GM19397 (cell line): Measurements from ENCODE around the gene CPXM2.

Experiments used
- ATAC-seq: cut with Tn5 transposase; IDR thresholded peaks from one replicate; pipeline ENCODE4 v1.9.1; 2021; ENCODE audit warnings: mild to moderate bottlenecking, moderate library complexity; ENCODE audit not compliant: unreplicated experiment

The CPXM2 gene

DNA sequence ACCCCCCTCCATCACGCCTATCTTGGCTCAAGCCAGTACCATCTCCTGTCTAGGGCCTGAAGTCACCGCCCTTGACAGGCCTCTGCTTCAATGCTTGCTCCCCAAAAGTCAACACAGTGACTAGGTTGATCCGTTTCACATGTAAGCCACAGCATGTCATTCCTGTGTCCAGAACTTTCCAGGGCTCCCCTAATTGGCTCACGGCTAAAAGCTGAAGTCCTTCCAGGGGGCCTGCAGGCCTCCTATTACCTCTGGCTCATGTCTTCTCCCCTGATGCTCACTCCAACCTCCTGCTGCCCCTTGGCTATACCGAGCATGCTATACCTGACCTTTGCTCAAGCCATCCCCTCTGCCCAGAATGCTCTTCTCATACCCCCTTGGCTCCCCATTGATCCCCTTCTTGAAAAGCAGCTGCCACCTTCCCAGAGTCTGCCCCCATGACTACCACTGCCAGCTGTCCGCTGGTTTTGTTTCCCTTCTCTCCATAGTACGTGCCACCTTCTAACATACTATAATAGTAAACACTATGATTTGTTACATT, 39.1 kb downstream of the CPXM2 start:
- ATAC-seq = no peak

DNA sequence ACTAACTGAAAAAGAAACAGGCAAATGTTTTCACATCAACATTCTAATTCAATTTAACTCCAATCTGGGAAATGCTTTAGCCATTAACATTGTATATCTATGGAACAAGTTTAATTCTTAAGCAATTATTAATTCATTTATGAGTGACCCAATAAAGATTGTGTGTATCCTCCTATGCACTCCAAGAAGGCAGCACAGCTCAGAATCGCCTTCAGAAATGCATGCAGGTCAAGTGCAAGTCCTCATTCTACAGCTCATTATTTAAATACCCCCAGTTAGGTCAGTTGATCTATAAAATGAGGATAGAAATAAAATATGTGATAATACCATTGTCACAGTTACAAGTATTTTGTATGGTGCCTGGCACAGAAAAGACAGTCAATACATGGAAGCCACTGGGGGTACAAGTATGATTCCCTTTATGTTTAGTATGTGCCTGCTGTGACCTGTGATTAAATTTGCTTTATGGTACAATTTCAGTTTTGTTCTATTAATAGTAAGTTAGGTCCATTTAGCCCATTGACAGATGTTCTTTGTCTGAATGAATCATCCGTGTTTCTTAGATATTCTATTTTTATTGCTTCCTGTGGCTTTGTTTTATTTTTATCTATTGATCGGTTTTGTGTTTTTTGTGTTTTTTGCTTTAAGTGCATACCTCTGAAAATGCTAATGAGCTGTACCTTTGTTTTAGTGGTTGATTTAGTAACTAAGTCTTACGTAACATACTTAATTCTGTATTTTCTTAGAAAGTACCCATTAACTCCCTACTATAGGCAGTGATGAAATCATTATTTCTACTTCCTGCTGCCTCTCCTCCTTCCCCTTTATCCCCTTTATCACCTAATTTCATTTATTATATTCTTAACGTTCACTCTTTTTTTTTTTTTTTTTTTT, 42.8 kb downstream of the CPXM2 start:
- ATAC-seq = peak; percentile 66

DNA sequence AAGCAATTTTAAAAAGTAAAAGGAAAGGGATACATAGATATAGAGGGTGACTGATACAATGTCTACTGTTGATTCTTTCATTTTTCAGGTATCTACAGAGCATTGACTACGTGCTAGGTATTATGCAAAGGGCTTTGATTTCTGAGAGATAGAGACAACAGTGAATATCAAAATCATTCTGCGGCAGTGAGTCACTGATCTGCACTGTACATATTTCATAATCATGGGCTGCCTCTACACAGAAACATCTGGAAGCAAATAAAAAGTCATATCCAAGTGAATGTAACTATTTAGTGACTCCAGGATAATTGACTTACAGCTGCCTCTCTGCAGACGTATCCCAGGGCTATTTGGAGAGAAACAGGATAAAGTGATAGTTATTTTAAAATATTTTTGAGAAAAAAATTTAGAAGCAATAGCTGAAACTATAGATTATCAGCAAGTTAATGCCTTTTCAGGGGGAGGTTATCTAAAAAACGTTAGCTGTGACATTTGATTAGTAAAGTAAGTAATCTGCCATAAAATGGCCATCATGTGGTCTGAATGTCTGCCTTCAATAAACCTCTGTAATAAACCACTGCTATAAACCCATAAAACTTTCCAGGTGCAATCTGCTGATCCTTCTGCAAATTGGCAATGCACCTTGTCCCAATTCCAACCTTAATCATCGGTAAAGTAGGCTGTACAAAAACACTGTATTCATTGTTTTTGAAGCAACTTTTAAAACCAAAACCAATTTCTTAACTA, 43.7 kb downstream of the CPXM2 start:
- no peak for ATAC-seq

DNA sequence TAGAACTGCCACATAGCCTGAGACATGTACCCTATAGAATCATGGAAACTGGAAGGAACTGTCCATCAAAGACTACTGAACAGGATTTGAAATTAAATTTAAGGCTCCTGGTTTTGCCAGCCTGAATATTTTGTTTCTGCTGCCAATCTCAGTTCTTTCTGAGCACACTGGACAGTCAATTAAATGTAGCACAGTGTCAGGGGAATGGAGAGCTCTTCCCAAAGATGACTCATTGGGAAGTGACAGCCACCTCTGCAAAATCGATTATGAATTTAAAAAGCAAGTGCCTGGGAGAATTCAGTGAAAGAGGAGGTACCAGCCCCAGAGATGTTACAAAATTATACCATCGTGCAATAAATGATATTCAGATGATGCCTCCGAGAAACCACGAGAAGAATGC, 47.8 kb downstream of the CPXM2 start:
- ATAC-seq = no peak

DNA sequence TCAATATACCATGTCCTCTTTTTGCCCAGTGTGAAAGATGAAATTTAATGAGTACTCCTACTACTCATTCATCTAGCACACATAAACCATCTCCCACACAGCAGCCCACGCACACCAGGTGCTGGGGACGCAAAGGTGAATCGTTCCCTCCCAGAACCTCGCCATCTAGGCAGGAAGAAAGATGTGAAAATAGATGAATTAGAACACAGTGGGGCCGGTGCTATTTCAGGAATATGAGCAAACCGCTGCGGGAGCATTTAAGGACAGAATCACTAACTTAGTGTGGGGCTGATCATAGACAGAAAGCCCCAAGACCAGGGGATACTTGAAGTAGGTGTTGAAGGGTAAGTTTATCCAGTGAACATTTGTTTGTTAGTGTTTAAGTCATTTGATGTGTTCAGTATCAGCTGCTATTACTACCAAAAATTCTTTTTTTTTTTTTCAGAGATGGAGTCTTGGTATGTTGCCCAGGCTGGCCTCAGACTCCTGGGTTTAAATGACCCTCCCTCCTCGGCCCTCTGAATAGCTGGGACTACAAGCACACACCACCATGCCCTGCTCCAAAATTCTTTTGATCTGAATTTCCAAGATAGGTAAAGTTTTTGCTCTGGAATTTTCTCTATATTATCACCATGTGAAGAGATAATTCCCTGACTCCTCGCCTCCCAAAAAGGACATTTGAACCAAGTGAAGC, 48.8 kb downstream of the CPXM2 start:
- no peak for ATAC-seq

DNA sequence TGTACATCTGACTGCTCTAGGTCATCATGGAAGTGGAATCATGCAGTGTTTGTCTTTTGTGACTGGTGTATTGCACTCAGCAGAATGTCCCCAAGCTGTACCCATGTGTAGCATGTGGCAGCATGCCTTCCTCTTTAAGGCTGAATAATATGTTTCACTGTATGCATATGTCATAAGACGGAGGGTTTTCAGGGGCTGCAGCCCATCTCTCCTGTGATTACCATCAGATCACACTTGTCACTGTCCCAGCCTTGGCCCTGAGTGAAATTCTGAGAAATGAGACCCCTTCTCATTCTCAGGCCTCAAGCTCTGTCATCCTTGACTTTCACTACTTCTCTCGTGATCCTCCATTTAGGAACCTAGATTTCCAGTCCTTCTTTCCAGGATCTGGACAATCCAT, 50.0 kb downstream of the CPXM2 start:
- ATAC-seq = no peak

DNA sequence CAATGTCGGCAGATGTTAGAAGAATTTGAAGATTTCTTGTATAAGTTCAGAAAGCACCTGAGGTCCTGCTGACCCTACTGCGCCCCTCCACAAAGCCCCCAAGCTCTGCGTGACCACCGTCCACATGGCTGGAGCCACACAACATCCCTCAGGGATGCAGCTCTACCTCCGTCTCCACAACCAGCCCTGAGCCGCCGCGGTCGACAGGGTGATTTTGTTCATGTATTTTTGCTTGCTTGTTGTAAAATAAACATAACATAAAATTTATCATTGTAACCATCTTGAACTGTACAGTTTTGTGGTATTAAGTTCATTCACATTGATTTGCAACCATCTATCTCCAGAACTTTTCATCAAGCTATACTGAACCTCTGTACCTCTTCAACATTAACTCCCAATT, 50.5 kb downstream of the CPXM2 start:
- no peak for ATAC-seq

DNA sequence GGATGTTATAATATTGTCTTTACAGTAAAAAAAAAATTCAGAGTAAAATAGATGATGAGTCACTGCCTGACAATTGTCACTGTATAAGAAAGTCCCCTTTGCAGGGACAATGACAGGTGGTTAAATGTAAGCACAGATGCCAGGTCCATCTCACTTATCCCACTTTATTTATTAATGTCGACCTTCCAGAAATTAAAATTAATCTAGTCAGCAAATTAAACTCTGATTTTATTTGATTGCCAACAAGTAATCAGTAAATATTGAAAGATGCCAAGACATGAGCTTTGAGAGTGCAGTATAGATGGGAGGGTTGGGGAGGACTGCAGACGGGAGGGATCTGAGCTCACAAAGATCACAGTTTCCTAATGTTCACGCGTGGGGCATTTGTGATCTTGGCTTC, 50.9 kb downstream of the CPXM2 start:
- ATAC-seq = no peak

DNA sequence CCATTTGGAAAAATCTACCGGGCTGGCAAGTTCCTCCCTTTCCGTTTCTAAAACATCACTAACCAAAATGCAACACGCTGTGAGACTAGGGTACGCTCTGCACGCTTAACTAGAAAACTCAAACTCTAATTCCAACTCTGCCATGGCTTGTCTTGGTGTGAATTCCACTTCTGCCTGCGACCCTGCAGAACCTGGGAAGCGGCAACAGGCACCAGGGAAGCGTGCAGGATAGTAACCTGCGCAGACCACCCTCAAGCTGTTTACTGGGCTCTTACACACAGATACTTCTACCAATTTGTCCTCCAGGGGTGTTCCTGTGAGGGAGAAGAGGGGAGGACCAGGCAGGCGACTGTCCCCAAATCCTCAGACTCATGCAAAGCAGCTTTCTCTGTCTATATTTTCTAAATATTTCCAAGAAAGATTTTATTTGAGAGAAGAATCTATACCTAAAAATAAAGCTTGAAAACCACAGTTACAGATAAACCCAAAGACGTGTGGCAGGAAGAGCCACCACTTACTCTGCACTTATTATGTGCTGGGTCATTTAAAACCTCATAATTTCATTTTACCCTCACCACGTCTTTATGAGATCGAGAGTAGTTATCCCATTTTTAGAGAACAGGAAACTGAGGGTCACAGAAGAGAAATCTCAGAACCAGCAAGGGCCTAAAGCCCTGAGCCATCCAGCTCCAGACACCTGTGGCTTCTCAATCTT, 52.9 kb downstream of the CPXM2 start:
- ATAC-seq = no peak

DNA sequence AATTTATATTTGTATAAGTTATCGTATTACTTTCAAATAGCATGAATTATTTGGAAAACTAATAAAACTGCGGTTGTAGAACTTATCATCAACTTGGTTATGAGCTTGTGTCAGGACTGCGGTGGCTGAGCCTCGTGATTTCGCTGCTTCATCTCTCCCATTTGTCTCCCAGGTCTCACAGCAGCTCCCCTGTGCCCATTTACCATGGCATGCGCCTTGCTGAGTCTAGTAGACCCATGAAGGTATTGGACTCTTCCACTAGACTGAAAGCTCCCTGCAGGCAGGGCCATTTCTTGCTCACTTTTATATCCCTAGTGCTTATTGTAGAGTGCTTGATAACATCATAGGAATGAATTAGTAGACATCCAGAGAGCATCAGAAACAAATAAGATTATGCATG, 53.9 kb downstream of the CPXM2 start:
- ATAC-seq = no peak

DNA sequence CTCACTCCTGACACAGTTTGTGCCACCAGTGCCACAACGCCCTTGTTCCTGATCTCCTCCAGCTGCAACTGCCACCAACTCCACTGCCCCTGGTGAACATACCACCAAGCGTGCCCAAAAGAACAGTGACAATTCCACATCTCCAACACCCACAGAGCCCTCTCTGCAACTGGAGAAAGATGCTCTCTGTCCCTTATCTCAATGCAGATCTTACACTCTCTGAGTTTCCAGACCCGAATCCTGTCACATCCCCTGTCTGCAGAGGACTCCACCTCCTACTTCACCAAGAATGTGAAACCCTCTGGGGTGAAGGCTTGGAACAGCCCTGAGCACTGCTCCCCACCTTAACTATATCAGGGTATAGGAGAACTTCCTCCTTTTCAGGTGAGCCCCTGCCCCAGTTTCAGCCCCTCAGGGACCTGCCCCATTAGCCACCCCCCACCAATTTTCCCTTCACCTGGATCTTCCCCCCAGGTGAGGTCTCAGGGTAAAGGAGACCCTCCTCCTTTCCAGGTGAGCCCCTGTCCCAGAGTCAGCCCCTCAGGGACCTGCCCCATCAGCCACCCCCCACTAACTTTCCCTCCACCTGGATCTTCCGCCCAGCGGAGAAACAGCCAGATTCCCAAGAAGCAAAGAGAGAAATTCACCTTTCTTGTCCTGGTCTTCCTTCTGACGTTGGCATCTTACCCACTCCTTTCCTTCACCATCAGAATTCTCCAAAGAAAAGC, 55.0 kb downstream of the CPXM2 start:
- no peak for ATAC-seq

DNA sequence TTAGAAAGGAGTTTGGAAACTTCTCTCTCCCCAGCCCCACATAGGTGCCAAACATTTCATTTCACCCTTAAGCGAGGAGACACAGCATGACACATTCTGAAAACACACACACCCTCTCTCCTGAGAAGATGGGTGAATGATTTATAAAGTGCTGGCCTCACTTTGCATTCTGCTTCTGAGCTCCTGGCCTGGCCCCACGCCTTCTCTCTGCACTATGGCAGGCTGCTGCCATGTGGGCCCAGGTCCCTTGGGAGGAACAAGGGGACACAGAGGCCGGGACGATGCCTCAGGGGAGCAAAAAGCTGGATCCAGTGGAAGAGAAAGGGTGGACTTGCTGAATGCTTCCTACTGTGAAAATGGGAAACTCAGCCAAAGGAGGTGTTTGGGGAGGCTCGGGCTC, 56.0 kb downstream of the CPXM2 start:
- ATAC-seq = peak; percentile 95

DNA sequence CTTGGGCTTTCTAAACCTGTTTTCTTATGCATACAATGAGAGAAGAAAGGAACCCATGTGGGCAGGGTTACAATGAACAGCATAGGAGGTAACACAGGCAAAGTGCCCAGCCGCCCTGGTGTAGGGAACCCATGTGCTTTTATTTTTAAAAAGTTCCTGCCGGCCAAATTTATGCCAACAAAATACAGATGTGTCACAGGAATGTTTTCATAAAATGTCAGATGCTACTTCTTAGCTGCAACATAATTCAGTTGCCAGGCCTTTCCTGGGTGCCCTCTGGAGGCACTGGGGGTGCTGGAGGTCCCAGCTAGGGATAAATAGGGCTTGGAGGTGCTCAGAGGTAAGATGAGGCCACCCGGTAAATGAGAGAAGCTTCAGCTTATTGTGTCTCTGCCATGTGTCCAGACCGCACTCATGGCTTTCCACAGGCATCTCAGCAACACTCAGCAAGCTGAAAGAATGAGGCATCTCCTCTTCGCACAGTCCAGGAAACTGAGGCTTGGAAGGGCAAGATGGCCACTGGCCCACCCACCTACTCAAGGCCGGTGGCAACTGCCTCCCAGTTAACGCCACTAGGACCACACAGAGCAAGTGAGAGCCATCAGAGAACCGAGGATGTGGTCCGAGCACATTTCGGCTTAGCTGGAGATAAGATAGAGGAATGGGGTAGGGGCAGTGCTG, 58.3 kb downstream of the CPXM2 start:
- ATAC-seq = no peak

DNA sequence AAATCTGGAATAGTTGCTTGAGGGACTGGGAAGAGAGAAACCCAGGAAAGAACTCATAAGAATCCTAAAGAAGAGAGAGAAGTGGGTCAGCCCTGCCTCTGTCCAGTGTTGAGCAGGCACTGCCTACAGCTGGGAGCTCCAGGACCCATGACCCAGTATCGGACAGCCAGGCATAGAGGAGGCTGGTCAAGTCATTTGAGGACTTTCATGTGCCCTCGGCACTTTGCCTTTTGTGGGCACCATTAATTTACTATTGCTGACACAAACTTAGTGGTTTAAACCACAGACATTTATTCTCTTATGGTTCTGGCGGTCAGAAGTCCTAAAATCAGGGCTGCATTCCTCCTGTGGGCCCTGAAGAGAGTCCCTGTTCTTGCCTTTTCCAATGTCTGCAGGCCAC, 60.3 kb downstream of the CPXM2 start:
- ATAC-seq = no peak

DNA sequence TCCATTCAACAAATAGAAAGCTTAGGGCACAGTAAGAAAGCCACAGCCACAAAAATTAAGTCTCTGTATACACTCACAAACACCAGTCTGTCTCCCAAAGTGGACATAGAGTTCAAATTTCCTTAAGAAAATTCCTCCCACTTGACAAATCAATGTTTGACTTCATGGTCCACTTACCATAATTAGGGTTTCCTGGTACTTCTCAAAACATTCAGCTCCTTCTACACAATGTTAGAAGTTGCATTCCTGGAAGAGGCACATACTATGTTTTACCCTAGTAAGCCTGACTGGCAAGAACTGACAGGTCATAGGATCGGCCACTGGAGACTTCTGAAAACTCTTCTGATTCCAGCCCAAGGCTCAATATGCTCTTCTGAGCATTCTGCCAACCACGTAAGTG, 70.5 kb downstream of the CPXM2 start:
- no peak for ATAC-seq

DNA sequence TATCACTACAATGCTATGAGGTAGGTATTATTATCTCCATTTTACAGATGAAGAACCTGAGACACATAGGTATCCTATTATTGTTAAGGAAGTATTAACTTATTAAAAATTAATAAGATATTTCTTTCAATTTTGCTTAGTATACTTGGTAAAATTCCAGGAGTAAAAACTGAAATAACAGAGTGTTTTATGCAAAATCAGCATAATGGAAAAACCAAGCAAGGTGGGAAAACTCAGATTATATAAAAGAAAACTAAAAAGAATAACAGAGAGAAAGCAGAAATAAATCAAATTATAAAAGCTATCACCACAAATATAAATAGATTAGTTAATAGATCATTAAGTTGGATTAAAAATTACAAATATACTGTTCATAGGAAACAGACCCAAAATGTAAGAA, 82.0 kb downstream of the CPXM2 start:
- ATAC-seq = no peak

DNA sequence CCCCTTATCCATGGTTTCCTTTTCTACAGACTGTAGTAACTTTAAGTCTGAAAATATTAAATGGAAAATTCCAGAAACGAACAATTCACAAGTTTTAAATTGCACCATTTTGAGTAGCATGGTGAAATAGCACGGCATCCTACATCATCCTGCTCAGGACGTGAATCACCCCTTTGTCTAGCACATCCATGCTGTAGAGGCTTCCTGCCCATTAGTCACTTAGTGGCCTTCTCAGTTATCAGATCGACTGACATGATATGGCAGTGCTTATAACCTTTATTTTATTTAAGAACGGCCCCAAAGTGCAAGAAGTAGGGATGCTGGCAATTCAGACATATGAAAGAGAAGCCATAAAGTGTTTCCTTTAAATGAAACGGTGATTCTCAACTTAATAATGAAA, 82.7 kb downstream of the CPXM2 start:
- ATAC-seq = no peak

DNA sequence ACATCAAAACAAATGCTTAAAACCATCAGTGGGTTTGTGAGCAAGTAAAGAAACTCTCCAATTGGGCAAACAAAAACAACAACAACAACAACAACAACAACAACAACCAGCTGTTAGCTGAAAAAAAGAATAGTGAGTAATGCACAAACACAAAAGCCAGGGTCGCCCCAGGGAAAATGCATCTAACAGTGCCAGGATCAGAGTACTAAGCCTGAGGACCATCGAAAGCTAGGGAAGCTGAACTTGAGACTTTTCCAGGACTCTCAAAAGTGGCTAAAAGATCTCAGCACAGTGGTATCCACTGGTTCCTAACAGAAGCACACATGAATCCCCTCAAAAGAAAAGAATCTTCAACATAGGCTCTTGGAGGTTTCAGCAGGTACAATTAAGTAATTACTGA, 83.3 kb downstream of the CPXM2 start:
- no peak for ATAC-seq

DNA sequence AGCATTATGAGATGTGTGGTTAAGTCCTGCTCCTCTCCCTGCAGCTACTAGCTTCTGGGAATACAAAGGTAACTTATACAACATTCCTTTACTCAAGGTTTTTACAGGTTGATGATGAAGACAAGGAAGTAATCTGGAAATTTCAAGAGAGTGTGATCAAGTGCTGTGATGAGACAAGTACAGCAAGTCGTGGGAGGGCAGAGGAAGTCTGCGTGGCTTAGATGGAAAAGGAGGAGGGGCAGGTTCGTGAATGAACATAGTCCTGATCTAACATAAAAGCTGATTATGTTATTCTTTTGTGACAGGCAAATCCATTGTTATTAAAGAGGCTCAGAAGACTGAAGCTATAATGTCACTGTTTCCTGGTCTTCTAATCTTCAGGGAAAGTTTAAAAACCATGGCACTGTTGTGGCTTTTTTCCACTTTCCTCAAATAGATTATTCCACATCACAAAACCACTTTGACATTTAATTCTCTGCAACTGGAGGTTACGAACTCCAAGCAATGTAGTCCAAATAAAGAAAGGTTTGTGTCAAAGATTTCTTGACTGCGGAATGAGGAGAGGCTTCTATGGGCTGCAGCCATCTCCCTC, 84.1 kb downstream of the CPXM2 start:
- no peak for ATAC-seq
